ENCODE data around the gene ITGB1BP1.
"Not testable (repeated sequence)": the region's sequence is repeated elsewhere in the genome, so short reads cannot be mapped to it uniquely, and the experiment has no call there.

The ITGB1BP1 gene

DNA sequence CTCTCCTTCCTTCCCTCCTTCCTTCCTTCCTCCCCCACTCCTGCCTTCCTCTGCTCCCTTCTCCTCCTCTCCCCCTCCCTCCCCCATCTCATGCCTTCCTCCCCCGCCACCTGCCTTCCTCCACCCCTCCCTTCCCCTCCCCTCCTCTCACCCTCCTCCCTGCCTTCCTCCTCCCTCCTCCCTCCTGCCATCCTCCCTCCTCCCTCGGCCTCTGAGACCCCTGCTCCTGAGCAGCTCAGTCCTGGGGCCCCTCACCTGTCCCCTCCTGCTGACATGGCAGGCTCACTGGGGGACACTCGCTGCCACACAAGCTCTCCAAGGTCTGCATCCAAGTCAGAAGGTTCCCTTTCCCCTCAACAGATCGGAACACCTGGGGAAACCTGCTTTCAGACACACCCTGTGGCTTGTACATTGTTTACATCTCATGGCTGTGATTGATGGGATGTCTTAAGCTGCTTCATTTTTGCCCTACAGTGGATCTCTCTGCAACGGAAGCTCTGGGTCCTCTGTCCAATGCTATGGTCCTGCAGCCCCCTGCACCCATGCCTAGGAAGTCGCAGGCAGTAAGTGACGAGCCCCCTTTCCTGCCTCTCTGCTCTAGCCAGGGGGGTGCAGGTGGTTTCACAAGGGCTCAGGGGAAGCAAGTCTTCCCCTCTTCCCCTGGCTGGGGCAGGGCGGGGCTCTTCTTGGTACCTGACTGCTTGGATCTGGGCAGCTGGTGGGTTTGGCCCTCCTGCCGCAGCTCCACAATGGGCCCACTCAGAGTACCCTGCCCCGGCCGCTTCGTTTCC is 22.9 kb downstream of the ITGB1BP1 start:
- no peak for DNase-seq (ENCODE audit: low read depth)

DNA sequence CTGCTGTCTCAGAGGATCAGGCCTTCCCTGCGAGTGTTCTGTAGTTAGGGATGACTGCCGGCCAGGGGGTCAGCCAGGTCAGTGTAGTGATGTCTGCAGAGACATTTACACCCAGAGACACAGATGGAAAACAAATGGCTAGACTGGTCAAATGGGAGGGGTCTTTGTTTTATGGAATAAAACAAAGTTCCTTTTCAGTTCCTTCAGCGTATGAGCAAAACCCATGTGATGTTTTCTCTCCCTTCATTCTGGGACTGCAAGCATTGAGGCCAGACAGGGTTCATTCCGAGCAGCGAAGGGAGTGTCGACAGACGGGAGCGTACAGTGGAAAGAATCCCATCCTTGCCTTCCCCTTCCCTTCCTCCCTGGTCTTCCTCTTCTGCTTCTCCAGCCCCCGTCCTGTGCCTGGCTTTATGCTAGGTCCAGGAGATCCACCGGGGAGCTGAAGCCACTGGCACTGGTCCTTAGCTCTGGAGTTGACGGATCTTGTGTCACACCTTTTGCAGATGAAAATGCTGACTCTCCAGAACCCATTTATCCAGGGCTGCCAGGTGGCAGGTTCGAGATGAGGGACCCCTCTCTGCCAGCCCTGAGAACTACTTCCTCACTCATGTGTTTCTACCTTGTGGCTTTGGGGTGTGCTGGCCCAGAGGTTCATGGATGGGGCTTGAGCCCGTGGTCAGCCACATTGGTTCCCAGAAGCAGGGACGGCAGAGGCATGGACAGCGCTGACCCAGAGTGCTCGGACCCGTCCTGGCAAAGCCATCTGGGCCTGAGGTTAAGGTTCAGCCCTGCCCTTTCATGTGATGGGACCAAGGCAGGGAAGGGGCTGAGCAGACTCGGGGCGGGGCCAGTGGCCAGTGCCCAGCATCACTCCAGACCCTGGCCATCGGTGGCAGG is 24.2 kb downstream of the ITGB1BP1 start:
- no peak for DNase-seq (ENCODE audit: low read depth)

DNA sequence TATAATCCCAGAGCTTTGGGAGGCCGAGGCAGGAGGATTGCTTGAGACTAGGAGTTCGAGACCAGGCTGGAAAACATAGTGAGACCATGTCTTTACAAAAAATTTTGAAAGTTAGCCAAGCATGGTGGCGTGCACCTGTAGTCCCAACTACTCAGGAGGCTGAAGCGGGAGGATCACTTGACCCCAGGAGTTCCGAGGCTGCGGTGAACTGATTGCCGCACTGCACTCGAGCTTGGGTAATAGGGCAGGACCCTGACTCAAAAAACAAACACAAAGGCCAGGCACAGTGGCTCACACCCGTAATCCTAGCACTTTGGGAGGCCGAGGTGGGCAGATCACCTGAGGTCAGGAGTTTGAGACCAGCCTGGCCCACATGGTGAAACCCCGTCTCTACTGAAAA is 25.1 kb downstream of the ITGB1BP1 start:
- DNase-seq (ENCODE audit: low read depth), result not testable (repeated sequence)

DNA sequence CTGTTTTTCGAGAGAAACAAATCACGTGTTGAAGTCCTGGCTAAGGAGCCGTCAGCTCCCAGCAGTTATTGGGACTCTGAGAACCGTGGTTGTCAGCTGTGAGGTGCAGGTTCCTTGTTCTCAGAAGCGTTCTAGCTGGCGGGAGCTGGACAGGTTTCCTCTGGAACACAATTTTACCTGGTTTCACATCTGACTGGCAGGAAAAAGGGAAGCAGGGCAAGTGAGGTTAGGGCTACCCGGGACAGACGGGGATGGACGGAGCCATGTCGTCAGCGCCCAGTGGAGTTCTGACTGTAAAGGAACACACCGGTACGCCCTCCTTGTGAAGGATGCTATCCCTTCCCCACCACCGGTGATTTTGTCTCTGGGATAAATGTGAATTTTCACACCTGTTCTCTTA is 26.1 kb downstream of the ITGB1BP1 start:
- no peak for DNase-seq (ENCODE audit: low read depth)

DNA sequence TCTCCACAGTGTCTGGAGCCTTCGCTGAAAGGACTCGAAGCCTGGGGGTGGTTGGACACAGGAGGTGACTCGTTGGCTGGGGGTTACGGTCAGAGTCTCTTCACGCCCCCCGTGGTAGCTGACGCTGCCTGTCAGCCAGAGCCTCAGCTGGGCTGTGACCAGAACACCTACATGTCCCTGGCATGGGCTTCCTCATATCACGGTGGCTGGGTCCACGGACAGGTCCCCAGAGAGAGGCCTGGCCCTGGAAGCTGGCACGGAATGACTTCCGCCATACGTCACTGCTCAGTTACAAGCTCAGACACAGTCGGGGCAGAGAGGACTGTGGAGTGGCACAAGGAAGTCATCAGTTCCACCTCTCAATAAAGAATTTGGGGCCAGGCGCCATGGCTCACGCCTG is 28.5 kb downstream of the ITGB1BP1 start:
- DNase-seq (ENCODE audit: low read depth), result no peak

DNA sequence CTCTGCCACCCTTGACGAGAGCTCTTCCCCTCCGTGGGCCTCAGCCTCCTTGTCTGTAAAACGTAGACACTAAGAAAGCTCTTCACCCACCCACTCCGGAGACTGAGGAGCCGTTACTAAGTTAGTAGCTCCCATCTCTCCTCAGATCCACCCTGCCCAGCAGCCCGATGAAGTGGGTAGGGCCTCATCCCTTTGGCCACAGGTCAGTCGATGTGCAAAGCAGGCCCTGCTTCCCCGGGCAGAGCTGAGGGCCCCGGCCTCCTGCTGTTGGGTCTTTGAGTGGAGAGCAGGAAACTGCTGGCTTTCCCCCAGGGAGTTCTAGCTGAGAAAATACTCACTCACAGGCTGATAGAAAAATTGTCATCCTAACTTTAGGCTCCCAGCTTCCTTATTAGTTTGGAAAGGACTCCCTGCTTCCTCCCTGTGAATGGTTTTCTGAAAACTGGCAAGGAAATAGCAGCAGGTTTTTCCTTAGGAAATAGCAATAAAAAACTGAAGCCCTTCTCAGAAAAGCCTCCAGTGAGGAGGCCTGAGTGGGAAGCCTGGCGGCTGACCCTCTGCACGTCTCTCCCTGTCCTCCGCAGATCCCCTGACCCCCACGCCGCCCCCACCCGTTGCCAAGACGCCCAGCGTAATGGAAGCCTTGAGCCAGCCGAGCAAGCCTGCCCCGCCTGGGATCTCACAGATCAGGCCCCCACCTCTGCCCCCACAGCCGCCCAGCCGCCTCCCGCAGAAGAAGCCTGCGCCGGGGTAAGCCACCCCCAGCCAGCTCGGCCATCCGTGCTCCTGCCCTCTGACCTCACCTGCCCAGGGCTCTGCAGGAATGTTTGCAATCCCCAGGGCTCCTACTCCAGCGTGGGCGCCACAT is 30.2 kb downstream of the ITGB1BP1 start:
- no peak for DNase-seq (ENCODE audit: low read depth)

DNA sequence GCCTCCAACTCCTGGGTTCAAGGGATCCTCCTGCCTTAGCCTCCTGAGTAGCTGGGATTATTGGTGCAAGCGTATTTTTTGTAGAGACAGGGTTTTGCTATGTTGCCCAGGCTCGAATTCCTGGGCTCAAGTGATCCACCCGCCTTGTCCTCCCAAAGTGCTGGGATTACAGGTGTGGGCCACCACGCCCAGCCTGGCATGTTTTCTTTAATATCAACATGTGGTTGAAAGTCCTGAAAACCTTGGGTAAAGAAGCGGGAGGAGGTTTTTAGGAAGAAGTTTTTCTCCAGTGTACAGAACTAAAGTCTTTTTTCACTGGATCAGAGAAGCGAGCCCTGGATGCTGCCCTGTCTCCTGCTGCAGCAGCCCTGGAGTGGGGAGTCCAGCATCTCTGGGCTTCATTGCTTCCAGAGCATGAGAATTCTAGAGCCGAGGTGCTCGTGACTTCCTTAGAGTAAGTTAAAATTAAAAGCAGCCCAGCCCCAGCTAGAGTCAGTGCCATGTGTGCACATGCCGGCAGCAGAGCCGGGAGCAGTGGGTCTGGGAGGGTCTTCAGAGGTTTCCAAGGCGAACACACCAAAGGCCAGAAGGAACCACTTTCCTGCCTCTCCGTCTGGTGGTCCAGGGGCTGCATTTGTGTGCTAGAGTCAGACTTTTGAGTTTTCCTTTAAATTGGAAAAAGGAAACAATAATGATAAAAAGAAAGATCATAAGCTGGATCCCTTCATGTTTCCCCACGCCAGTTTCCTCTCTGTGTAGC is 31.2 kb downstream of the ITGB1BP1 start:
- no peak for DNase-seq (ENCODE audit: low read depth)

DNA sequence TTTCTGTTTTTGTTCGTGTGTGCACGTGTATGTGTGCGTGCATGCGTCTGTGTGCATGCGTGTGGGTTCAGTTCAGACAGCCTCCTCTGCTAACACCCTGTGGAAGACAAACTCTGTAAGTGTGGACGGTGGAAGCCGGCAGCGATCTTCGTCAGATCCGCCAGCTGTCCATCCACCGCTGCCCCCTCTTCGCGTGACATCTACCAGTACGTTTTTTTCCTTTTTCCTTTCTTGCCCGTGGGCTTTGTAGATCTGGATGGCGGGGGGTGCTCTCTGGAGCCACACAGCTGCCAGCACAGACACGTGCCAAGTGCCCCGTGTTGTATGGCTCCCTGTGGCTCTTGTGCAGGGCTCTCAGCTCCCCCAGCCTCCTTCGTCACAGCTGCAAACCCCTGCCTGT is 32.3 kb downstream of the ITGB1BP1 start:
- no peak for DNase-seq (ENCODE audit: low read depth)

DNA sequence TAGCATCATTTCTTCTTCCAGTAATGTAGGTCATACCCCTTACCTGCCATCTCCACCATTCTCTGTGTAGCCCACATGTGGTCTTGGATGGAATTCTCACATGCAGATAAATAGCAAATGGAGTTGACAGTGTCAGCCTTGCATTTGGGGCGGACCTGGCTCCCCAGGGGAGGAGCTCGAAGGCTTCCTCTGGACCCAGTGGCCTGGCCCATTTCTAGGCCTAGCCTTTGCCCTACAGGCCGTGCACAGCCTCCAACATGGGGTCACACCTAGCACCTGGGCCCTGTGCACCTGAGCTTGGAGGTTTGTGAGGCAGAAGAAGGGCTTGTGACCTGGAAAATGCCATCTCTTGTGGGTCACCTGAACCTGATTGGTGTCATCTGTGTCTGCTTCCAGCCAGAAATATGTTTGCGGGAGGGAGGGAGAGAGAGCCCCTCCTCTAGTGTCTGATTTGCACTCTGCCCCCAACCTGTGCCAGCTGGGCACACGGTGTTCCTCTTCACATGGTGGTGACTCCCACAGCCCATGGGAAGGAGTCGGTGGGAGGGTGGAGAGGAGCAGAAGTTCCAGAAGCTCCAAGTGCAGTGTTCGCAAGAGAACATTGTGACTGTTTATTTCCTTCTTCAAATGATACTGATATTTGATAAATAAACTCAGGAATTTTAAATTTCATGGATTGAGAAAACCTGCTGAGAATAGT is 33.0 kb downstream of the ITGB1BP1 start:
- no peak for DNase-seq (ENCODE audit: low read depth)

DNA sequence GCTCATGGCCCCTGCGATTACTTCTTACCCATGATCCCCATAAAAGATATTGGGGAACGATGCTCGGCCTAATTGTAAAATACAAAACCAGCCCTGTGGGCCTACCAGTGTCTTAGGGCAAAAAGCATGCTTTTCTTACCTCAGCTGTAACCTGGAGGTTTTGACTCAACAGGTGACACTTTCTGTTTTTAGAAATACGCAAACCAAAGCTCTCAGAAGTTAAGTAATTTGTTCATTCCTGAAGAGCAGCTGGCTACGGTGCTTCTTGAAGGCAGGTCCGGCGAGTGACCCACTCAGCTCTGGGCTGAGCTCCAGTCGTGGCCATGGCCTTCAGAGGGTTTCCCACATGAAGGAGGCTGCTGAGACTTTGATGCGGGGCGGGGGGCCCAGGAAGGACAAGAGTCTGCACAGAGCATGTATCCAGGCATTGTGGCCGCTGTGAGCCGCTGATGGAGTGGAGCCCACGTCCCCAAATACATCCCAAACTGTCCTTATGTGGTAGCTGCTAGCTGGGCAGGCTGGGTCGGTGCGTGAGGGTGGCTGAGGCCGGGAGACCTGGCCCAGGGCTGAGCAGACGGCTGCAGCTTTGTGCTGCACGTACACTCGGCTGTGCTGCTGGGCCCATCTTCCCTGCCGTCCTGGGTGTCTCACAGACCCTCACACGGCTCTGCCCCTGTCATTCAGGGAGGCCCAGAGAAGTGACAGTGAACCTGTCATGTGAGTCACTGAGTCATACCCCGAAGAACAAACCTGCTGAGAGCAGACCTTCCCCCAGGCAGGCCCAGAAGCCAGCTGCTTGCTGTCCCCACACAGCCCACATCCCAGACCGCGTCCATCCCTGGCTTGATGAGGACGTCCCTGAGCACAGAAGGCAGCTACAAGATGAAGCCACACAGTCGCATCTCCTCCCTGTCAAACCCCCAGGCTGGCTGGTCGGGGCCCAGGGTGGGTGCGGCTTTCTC is 34.1 kb downstream of the ITGB1BP1 start:
- DNase-seq (ENCODE audit: low read depth), result no peak

DNA sequence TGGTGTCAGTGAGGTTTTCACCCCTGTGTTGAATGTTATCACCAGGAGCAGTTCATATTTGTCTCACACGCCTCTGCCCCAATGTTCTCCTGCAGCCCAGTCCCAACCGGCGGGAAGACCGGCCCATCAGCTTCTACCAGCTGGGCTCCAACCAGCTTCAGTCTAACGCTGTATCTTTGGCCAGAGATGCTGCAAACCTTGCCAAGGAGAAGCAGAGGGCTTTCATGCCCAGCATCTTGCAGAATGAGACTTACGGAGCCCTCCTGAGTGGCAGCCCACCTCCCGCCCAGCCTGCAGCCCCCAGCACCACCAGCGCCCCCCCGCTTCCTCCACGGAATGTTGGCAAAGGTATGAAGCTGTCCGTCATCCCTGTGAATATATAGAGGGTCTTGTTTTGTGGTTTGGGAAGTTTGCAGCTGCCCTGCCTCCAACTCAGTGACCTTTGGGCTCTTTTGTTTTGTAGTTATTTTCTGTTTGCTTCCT is 35.1 kb downstream of the ITGB1BP1 start:
- DNase-seq (ENCODE audit: low read depth), result no peak

DNA sequence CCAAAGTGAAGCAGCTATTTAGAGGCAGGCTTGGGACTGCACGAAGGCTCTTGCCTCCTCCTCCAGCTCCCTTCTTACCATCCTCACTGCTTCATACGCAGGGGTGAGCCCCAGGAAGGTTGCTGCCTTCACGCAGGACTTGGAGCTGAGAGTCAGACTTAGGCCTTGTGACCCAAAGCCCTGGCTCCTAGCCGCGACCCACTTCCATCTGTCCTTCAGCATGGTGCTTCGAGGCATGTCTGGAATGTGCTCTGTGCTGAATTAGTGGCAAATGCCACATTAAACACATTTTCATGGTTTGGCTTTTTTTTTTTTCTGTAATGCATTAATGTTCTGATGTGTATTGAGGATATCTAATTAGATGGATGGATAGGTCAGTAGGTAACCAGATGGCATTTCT is 37.5 kb downstream of the ITGB1BP1 start:
- no peak for DNase-seq (ENCODE audit: low read depth)

DNA sequence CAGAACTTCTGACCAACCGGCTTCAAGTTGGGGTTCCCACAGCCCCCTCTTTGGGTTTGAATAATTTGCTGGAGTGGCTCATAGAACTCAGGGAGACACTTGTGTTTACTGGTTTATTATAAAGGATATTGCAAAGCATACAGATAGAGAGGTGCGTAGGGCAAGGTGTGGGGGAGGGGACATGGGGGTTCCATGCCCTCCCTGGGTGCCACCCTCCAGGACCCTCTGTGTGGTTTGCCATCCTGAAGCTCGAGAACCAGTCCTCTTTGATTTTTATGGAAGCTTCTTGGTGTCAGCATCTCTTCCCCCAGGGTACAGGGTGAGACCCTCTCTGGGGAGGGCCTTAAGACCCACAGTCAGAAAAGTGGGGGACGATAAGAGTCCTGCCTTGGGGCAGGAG is 38.8 kb downstream of the ITGB1BP1 start:
- DNase-seq (ENCODE audit: low read depth), result no peak

DNA sequence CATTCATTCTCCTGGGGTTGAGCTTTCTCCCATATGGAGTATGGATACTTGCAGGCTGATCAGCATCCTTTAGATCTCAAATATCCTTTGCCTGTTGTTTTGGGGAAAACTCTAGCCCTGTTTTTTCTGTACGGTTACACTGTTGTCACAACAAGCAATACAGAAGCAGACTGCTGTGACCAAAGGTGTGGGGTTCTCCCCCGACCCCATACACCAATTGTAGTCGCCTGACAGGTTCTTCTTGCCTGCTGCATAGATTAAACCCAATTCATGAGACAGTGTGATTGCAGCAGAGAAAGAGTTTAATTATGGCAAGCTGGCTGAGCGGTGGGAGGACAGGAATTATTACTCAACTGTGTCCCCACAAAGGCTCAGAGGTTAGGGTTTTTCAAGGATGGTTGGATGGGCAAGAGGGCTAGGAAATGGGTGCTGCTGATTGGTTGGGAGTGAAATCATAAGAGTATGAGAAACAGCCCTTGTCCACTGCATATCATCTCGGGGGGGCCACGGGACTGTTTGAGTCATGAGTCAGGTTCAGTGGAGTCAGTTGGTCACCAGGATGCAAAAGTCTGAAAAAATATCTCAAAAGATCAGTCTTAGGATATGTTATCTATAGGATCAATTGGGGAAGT is 40.6 kb downstream of the ITGB1BP1 start:
- no peak for DNase-seq (ENCODE audit: low read depth)

DNA sequence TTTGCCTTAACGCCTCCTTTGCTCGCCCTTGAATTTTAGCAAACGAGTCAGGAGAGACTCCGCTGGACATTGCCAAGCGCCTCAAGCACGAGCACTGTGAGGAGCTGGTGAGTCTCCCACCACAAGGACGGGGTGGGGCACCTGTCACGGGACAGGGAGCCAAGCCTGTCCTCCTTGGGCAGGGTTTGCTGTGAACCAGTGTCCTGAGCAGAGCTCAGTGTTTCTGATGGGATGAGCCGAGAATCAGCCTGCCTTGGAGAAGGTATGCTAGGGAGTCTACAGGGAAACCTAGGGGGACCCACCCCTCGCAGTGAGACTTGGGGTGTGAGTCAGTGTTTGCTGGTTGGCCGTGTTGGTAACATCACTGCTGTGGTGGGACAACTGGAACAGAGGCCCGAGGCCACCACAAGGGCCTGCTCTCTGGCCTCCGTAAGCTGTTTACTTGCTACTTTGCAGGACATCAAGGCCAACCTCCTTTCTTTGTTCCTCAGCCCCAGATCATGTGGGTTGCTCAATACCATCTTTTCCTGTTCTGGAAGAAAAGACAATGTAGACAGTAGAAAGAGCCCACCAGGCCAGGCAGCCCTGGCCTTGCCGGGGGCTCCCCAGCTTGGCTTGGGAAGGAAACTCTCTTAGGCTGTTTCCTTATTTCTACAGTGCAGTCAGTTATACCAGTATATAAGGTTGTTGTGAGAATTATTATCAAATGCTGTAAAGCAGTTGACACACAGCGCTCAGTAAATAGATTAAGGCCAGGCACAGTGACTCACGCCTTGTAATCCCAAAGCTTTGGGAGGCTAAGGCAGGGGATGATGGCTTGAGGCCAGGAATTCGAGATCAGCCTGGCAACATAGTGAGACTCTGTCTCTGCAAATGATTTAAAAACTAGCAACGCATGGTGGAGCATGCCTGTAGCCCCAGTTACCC is 42.4 kb downstream of the ITGB1BP1 start:
- DNase-seq (ENCODE audit: low read depth), result no peak

DNA sequence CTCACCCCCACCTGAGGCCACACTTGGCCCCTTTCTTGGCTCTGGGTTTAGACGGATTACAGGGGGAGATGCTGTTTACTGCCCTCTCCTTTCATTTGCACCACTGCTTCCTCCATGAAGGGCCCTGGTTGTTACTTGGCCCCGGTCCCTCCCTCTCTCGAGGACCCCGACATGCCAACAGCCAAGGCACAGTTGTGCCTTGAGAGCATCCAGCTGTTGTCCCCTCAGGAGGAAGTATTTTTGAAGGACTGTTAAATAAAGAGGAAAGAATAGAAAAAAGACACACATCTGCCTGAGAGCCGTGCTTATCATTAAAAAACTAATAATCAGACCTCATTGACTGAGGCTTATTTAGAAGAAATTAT is 44.0 kb downstream of the ITGB1BP1 start:
- DNase-seq (ENCODE audit: low read depth), result no peak

DNA sequence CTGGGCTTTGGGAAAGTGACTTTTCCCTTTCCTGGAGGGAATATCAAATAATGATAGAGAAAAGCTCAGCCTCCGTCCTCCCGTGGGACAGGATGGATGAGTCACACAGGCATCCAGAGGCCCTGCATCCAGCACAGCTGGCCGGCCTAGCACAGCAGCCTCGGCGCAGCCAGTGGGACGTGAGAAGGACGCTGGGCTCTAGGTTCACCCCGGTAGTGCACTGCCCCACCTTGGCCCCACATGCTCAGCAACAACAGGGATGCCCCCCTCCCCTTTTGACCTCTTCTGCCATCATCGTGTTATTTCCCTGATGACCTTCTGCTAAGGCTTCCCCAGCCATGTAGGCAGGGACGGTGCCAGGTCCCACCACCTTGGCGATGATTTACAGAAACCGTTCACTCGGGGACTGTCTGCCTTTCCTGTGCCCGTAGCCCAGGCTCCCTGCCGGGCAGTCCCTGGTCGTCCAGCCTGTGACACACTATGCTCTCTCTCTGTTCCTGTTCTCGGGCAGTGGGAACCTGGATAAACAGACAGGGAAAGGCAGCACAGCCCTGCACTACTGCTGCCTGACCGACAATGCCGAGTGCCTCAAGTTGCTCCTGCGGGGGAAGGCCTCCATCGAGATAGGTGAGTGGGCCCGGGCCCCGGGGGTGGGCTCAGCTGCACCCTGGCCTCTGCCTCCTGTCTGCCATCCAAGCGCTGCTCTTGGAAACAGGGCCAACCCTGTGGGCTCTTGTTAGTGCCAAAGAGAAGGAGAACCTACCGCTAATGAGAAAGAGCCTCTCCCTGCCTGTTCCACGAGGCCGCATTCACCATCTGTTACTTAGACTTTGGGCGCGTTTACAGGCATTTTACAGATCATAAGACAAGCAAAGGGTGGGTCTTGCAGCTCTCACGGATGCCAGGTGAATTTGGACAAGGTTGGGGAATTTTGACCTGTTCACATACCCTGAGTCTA is 44.6 kb downstream of the ITGB1BP1 start:
- DNase-seq (ENCODE audit: low read depth), result no peak

Measured in activated T-cell treated with anti-CD3 and anti-CD28 coated beads for 48 hours (primary cell).